Medulla oblongata (tissue), 1 donor: ENCODE data around the gene VPS26C.
A peak's percentile ranks its signal among the peaks of the same experiment; 100 is the strongest.

Experiments
- DNase-seq: peaks from one replicate; pipeline ENCODE4 v3.0.0-alpha.2; 2015; ENCODE audit errors: extremely low spot score

VPS26C gene

GRCh38 chr21:37264808-37265207 is 2.3 kb downstream of the VPS26C start:
- no peak for DNase-seq

- no peak for DNase-seq
Measured at GRCh38 chr21:37263827-37264600, 3.1 kb downstream of the VPS26C start.

DNA sequence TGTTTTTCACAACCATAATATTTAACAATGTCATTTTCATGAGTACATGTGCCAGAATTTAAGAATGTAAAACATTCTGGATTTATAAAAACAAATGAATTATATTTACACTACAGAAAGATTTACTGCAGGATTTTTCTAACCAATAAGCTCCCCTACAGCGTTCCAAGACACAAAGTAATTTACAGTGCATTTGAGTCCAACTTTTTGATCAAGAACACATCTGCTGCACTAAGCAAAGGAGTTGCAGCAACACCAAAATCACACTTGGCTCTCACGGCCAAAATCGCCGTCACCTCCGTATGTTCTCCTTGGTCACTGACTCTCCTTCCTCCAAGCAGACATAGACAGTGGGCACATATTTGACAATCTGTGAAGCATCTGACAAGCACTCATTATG is 7.7 kb downstream of the VPS26C start:
- no peak for DNase-seq

GRCh38 chr21:37257967-37258877 is 8.9 kb downstream of the VPS26C start:
- DNase-seq, result peak; percentile 77

- peak; percentile 32 for DNase-seq
Measured at GRCh38 chr21:37257511-37257966, 9.6 kb downstream of the VPS26C start.

GRCh38 chr21:37253991-37254390 is 13.1 kb downstream of the VPS26C start:
- no peak for DNase-seq

DNA sequence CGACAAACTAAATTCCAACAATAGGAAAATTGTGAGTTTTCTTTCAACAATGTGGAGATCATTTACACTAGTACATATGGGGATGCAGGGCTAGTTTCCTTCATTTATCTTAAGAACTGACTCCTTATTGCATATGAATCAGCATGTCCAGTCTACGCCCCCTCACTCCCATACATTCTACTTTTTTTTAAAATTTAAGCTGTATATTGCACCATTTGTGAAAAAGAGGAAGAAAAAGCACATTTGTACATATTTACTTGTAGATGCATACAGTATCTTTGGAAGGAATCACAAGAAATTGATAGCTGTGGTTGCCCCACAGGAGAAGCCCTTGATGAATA is 15.9 kb downstream of the VPS26C start:
- no peak for DNase-seq

DNA sequence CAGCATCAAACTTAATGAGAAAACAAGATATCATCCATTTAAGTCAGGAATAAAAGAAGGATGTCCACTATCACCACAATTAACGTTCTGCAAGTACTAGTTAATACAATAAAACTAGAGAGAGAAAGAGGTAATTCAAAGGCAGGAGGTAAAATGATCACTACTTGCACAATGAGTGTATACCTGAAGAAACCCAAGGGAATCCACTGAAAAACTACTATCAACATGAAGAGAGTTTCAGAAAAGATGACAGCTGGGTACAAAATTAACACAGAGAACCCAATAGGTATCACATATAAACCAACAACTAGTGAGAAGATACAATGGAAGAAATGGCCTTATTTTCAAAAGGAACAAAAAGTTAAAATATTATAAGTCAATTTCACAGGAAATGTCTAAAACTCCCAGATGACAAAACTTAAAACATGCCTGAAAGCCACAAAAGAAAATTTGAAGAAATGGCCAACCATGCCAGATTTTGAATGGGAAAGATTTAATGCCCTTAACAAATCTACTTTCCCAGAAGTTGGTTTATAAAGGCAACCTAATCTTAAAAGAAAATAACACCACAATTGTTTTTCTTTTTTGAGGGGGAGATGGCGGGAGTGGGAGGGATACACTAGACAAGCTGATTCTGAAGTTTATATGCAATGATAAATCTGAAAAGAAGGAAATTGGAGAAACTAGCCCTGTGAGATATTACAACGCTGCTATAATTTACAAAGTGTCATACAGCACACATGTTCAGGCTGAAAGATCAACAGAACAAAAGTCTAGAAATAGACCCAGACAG is 17.8 kb downstream of the VPS26C start:
- DNase-seq, result no peak

- DNase-seq, result no peak
Measured at GRCh38 chr21:37248298-37248697, 18.8 kb downstream of the VPS26C start.

DNA sequence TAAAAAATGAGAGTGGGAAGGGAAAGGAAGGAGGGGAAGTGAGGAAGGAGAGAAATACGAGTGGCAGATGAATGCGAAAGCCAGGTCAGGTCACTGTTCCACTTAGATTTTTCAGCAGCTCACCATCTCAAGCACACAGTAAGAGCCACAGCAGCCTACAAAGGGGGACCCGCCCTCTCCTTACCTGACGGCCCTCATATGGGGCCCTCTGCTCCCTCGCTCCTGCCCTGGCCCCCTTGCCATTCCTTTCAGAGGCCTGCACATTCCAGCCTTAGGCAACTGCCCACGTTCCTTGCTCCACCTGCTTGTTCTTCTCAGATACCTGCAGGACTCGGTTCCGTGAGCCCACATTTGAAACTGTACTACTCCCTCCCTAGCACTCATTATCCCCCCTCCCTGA is 22.0 kb downstream of the VPS26C start:
- DNase-seq, result no peak

DNA sequence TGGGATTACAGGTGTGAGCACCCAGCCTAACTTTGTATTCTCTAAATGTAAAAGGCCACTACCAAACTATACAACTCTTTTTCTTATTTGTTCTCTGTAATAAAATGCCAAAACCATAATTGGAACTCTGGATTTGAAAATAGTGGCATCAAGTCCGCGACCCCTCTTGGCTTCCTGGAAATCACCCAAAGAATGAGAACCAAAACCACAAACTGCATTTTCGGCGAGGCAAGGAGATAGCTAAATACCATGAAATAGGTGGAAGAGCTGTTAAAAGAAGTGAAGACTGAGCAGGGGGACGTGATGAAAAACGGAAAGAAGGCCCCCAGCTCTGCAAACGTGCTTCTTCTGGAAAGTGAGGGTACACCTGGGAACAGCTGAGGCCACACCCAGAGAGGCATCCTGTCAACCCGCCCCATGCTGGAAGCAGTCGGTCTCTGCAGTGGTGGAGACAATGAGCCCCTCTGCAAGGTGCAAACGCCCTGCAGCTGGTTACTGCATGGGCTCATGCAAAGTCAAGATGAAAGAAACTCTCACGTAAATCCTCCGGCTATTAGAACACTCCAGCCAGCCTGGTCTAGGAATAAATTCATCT is 22.5 kb downstream of the VPS26C start:
- DNase-seq, result no peak

- no peak for DNase-seq
Measured at GRCh38 chr21:37243961-37244360, 23.2 kb downstream of the VPS26C start.

GRCh38 chr21:37241426-37241825 is 25.7 kb downstream of the VPS26C start:
- no peak for DNase-seq

GRCh38 chr21:37240978-37241377 is 26.2 kb downstream of the VPS26C start:
- DNase-seq, result no peak

DNA sequence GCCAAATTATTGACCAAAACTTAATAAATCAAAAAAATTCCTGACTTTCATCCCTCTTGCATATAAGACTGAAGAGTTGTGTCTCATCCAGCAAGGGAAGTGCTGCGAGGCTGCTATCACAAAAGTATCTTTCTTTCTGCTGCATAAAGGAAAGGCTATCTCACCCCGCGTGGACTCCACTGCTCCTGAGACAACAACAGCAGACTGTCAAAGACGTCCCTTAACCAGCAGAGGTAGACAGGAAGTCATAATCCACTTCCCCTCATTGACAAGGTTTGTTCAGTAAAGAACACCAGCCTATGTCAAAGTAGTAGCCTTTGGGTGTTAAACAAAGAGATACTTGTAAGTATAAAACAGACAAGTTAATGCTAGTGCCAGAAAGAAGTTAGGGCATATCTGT is 29.4 kb downstream of the VPS26C start:
- no peak for DNase-seq

DNA sequence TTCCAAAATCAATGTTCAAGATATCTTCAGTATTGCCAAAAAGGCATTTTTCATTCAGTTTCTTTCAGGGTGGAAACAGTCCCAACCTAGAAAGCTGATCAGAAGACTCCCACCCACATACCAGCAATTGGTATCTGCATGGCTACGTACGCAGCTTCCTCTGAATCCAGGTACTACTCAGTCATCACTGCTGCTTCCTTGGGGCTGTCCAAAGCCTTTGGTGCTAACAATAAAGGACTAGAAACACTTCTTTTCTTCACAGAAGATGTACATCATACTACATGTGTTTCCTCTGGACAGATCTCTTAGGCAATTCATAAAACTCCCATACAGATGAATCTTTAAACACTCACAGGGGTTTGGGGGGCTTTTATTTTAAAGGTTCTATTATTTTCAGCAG is 29.8 kb downstream of the VPS26C start:
- DNase-seq, result no peak

DNA sequence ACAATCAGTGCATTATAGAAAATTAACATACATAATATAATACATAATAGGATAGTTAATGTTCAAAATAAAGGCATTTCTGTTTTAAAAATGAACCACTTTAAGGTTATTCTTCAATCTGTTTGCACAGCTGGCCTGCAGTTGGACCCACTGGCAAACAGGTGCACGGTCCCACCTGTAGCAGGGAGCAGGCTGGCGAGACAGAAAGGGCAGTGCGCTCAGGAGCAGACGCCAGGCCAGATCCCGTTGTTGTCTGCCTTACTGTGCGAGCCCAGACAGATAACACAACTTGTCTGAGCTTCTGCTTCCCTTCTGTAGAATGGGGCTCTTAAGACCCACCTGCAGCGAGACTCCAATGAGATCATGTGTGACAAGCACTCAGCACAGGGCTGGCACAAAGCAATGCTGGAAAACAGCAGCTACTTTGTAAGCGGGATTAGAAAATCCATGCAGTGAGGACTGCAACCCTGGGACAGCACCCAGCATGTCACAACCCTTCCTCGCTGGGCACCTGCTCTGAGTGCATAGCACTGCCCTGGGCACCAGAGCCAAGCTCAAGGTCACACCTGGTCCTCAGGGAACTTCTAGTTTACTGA is 33.5 kb downstream of the VPS26C start:
- DNase-seq, result no peak

GRCh38 chr21:37232274-37233018 is 34.7 kb downstream of the VPS26C start:
- no peak for DNase-seq

- no peak for DNase-seq
Measured at GRCh38 chr21:37231671-37232070, 35.5 kb downstream of the VPS26C start.

DNA sequence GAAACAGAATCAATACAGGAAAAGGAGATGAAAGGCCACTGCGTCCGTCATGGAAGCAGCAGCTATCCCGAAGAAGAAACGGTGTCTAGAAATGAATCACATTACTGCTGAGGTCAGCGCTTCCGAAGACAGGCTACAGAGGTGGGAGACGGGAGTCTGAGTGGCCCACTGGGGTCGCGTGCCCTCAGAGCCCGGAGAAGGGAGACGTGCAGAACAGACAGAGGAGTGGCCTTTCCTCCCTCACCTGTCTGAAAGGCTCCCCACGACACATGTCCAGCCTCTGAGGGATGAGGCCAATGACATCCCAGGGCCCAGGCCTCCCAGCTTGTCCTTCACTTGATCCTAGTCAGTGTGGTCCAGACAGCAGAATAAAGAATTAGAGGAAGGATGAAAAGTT is 35.9 kb downstream of the VPS26C start:
- no peak for DNase-seq
